K562 (cell line): Measurements from ENCODE around the gene ANKH. TPM values are rescaled to one million over a fixed set of nuclear protein-coding genes. Genes with fewer than 3 reads are reported as not detected.

Experiments used
- ATAC-seq: fragments of 200-7000 bp; cut with Tn5 transposase; 3 replicates; pipeline ENCODE4 v1.9.1; 2020; ENCODE audit warnings: moderate library complexity
- BruUV-seq: library from RNA; stranded (reverse); fragments of 400-500 nt; replicated peaks from 2 replicates; lab custom pipeline; 2021; lab: Mats Ljungman, UMichigan
- CTCF ChIA-PET: fragments of 300-600 bp; formaldehyde crosslinking; extraction: SDS; loops from one replicate; lab custom pipeline; 2021; ENCODE audit warnings: low intra/inter-chr PET ratio; lab: Yijun Ruan, JAX
- POLR2A ChIA-PET: fragments of 300-600, 350-650 bp; sonication (Branson Sonifier 250); formaldehyde crosslinking; extraction: SDS; loops from one replicate; lab custom pipeline; 2021; ENCODE audit warnings: antibody characterized with exemption, inconsistent platforms; lab: Yijun Ruan, JAX
- DNase-seq, 4 experiments: peaks; one replicate each; pipeline versions ENCODE4 v3.0.0 to v3.0.0-alpha.2; 2011 to 2018; ENCODE audit warnings: low spot score in 3 of 4, mixed read lengths in 3 of 4; ENCODE audit errors: extremely low read depth in 1 of 4
- FAIRE-seq: peaks from 2 replicates; lab custom pipeline; 2011; peaks lifted over from hg19 to GRCh38; lab: Jason Lieb, UNC
- H2AFZ ChIP-seq: 2 replicates; pipeline ENCODE4 v1.6.0; 2011; ENCODE audit warnings: low read depth, low read length, control low read depth, inconsistent platforms
- H3K27ac ChIP-seq: fragments of 200-600 bp; 3 replicates; pipeline ENCODE4 v1.8.0; 2011; ENCODE audit warnings: low read depth, mild to moderate bottlenecking, control low read depth, inconsistent platforms, low read length, moderate library complexity, mixed read lengths; ENCODE audit errors: extremely low read depth
- H3K27me3 ChIP-seq, 2 experiments: fragments of 300-600 bp in 1 of 2; 2 replicates in 1 of 2; 3 replicates in 1 of 2; pipeline versions ENCODE4 v1.6.0 to v1.8.0; 2011; ENCODE audit warnings: inconsistent platforms in 2 of 2, low read length in 2 of 2, mild to moderate bottlenecking in 1 of 2, mixed read lengths in 1 of 2, moderate library complexity in 1 of 2; ENCODE audit not compliant: control insufficient read depth in 2 of 2, insufficient read depth in 2 of 2
- H3K36me3 ChIP-seq: fragments of 300-600 bp; 3 replicates; pipeline ENCODE4 v1.8.0; 2011; ENCODE audit warnings: mild to moderate bottlenecking, low read length, inconsistent platforms; ENCODE audit not compliant: control insufficient read depth, insufficient read depth
- H3K4me1 ChIP-seq, 2 experiments: fragments of 200-600 bp in 1 of 2; replicated peaks in 1 of 2; 2 replicates in 1 of 2; 3 replicates in 1 of 2; pipeline versions ENCODE4 v1.5.1 to v1.8.0; 2011; ENCODE audit warnings: inconsistent platforms in 2 of 2, low read length in 2 of 2, mild to moderate bottlenecking in 1 of 2, mixed read lengths in 1 of 2, moderate library complexity in 1 of 2; ENCODE audit not compliant: control insufficient read depth in 2 of 2, insufficient read depth in 2 of 2
- H3K4me2 ChIP-seq: 2 replicates; pipeline ENCODE4 v1.6.1; 2011; ENCODE audit warnings: low read length, control low read depth, inconsistent platforms, mixed read lengths; ENCODE audit not compliant: insufficient read depth
- H3K4me3 ChIP-seq: fragments of 200-600 bp; sonication (generic), shearing (Covaris generic); 2 replicates; pipeline ENCODE4 v1.5.1; 2016; ENCODE audit warnings: control low read depth, inconsistent platforms
- H3K79me2 ChIP-seq: fragments of 200-600 bp; 3 replicates; pipeline ENCODE4 v1.8.0; 2011; ENCODE audit warnings: low read length, inconsistent platforms; ENCODE audit not compliant: control insufficient read depth, insufficient read depth
- H3K9ac ChIP-seq, 2 experiments: 2 replicates each; pipeline versions ENCODE4 v1.6.0 to v1.6.1; 2011; ENCODE audit warnings: low read depth in 2 of 2, low read length in 2 of 2, control low read depth in 1 of 2, inconsistent platforms in 1 of 2, mild to moderate bottlenecking in 1 of 2, mixed read lengths in 1 of 2; ENCODE audit not compliant: insufficient read depth in 1 of 2
- H3K9me1 ChIP-seq: one replicate; pipeline ENCODE4 v1.6.0; 2011; ENCODE audit warnings: inconsistent platforms, mild to moderate bottlenecking, low read length, moderate library complexity; ENCODE audit not compliant: control insufficient read depth, insufficient read depth
- H3K9me3 ChIP-seq: replicated peaks from 2 replicates; pipeline ENCODE4 v1.5.1; 2011; ENCODE audit warnings: low read depth, low read length, inconsistent platforms; ENCODE audit not compliant: control insufficient read depth, insufficient read depth
- H4K20me1 ChIP-seq: replicated peaks from 2 replicates; pipeline ENCODE4 v1.6.1; 2011; ENCODE audit warnings: low read length, inconsistent platforms, mixed read lengths; ENCODE audit not compliant: control insufficient read depth, insufficient read depth
- BHLHE40 ChIP-seq: IDR thresholded peaks from 2 replicates; pipeline ENCODE4 v1.6.1; 2011; ENCODE audit warnings: low read length, improper control_type of control experiment
- CEBPB ChIP-seq: fragments of 450-650 bp; IDR thresholded peaks from 2 replicates; pipeline ENCODE4 v1.6.1; 2016; ENCODE audit warnings: missing genetic modification characterization, missing compliant biosample characterization
- CEBPG ChIP-seq, 3 experiments: fragments of 200-800 bp in 1 of 3; sonication (Bioruptor generic) in 1 of 3; sonication (generic) in 1 of 3; formaldehyde crosslinking in 1 of 3; IDR thresholded peaks in 2 of 3; conservative IDR thresholded peaks in 1 of 3; 2 replicates each; pipeline versions ENCODE4 v1.6.1 to v1.8.0; 2016 to 2022; ENCODE audit warnings: missing compliant biosample characterization in 2 of 3, missing genetic modification characterization in 2 of 3, mild to moderate bottlenecking in 1 of 3, missing genetic modification reagents in 1 of 3
- DDX20 ChIP-seq: fragments of 450-650 bp; IDR thresholded peaks from 2 replicates; pipeline ENCODE4 v1.6.1; 2016; ENCODE audit warnings: missing genetic modification characterization, low read depth, mild to moderate bottlenecking, missing compliant biosample characterization, moderate library complexity
- WGBS: fragments of 100-300 bp; shearing (Covaris generic); methylation state at CpG from one replicate; pipeline ENCODE4 v1.1.6; 2016; ENCODE audit warnings: low coverage, mixed read lengths; ENCODE audit not compliant: insufficient coverage; ENCODE audit errors: missing lambda C conversion rate; 5-methylcytosine and 5-hydroxymethylcytosine counted together
- in situ Hi-C: fragments of 300-500 bp; cut with MboI; formaldehyde crosslinking; loops from 4 replicates; pipeline ENCODE4 v1.15.0; 2018; ENCODE audit warnings: inconsistent platforms, mixed read lengths
- intact Hi-C: fragments of 100-400 bp; cut with micrococcal nuclease; formaldehyde crosslinking; loops from 2 replicates; pipeline ENCODE4 v1.14.2; 2022
- polyA plus RNA-seq, 8 experiments: library from polyadenylated mRNA; depleted of rRNA in 4 of 8; stranded (reverse) in 5 of 8; unstranded in 3 of 8; fragments of >200 nt; fragmentation: Nextera tagmentation in 2 of 8; fragmentation: Illumina TruSeq in 1 of 8; extraction: Ambion mirVana in 2 of 8; extraction: Trizol in 1 of 8; gene quantifications; 2 replicates each; pipeline versions ENCODE4 v1.2.1 to v1.2.3, GENCODE V29; 2011 to 2014; ENCODE audit warnings: inconsistent platforms in 1 of 8, missing spikeins in 1 of 8
- total RNA-seq, 7 experiments: library from RNA; depleted of rRNA in 6 of 7; stranded (reverse); fragments of >200 nt in 6 of 7; fragmentation: Illumina TruSeq in 2 of 7; extraction: Trizol in 2 of 7; gene quantifications; 2 replicates each; pipeline versions ENCODE4 v1.2.1 to v1.2.3, GENCODE V29; 2011 to 2021; ENCODE audit warnings: low replicate concordance in 1 of 7

Gene ANKH
- total and polyA plus RNA-seq, 9 of the 15 experiments (the other 6 are each of a cell fraction or from before 2014, with no cell fraction given): 0.79 to 12.2 (median 4.5) TPM

GRCh38 chr5:14816999-14817761, 54.4 kb downstream of the ANKH start:
- POLR2A ChIA-PET: interaction anchor here (0.8 to 0.9 kb wide), 3 partner anchors 11 to 53 kb away, joined by 3 read pairs; no protein-coding TSS in a partner anchor
- under 1% methylated on average over 6 of the region's 6 CpGs for WGBS
- Histone ChIP-seq H3K9me3 (no peaks in the 10 kb centered on the region), H3K27ac (no peak overlapping the region), H3K79me2 (no peaks in the 10 kb centered on the region), H3K36me3 (no peaks in the 10 kb centered on the region), H3K4me1 (no peaks in the 10 kb centered on the region), H3K9me1 (no peaks in the 10 kb centered on the region), H2AFZ (no peak overlapping the region), H4K20me1 (no peaks in the 10 kb centered on the region; the same call in 1 of the 2 replicates), H3K27me3 (peaks cover 3 to 7% of the 10 kb centered on the region in 2 experiments; a peak in 4 of 5 replicates), H3K9ac (no peak overlapping the region), H3K4me3 (no peak overlapping the region), H3K4me2 (no peak overlapping the region)
- in situ Hi-C loops: no loop called here
- no peak for TF ChIP-seq BHLHE40
- TF ChIP-seq CEBPG (CRISPR knock-in tag; IDR thresholded peaks at IDR 0.05): no peak
- TF ChIP-seq CEBPG (tag; conservative IDR thresholded peaks at IDR 0.05 in 1 of 2, IDR thresholded peaks at IDR 0.05 in 1 of 2): peak in 1 of 2 experiments; percentile 68; a peak in 2 of 4 replicates
- TF ChIP-seq CEBPB (tag): peak; percentile 72; the same call in 1 of the 2 replicates
- no peak for TF ChIP-seq DDX20 (tag)
- CTCF ChIA-PET: no interaction called here
- ATAC-seq: no peak
- no peak for FAIRE-seq
- intact Hi-C loops: no loop called here
- no peak for DNase-seq
- no TSS peak for BruUV-seq
